Mesothelial cell of epicardium (in vitro differentiated cells): ENCODE results near the gene TRIM74. TPM values are rescaled to one million over a fixed set of nuclear protein-coding genes. Genes with fewer than 3 reads are reported as not detected.
A peak's percentile ranks its signal among the peaks of the same experiment; 100 is the strongest.
"Not testable (repeated sequence)": the region's sequence is repeated elsewhere in the genome, so short reads cannot be mapped to it uniquely, and the experiment has no call there.

Source experiments
- DNase-seq, 2 experiments: peaks; one replicate each; pipeline ENCODE4 v3.0.0; 2021; ENCODE audit warnings: low spot score in 2 of 2; ENCODE audit not compliant: unreplicated experiment in 2 of 2
- H3K27ac Mint-ChIP-seq: 2 replicates; pipeline ENCODE4 v1.8.0; 2021; ENCODE audit warnings: mixed read lengths
- H3K27me3 Mint-ChIP-seq: 2 replicates; pipeline ENCODE4 v1.8.0; 2021; ENCODE audit warnings: low read depth, mixed read lengths
- H3K36me3 Mint-ChIP-seq: 2 replicates; pipeline ENCODE4 v1.8.0; 2021; ENCODE audit warnings: mixed read lengths
- H3K4me1 Mint-ChIP-seq: 2 replicates; pipeline ENCODE4 v1.8.0; 2021; ENCODE audit warnings: mixed read lengths
- H3K4me3 Mint-ChIP-seq: 2 replicates; pipeline ENCODE4 v1.8.0; 2021; ENCODE audit warnings: mild to moderate bottlenecking, moderate library complexity, mixed read lengths
- H3K9me3 Mint-ChIP-seq: 2 replicates; pipeline ENCODE4 v1.8.0; 2021; ENCODE audit warnings: mixed read lengths
- total RNA-seq: library from RNA; stranded (reverse); gene quantifications from 3 replicates; pipeline ENCODE4 v1.2.1, GENCODE V29; 2021

TRIM74 gene
- total RNA-seq: 1.7 to 2.3 TPM (median 1.9 TPM) in 3 replicates

DNA sequence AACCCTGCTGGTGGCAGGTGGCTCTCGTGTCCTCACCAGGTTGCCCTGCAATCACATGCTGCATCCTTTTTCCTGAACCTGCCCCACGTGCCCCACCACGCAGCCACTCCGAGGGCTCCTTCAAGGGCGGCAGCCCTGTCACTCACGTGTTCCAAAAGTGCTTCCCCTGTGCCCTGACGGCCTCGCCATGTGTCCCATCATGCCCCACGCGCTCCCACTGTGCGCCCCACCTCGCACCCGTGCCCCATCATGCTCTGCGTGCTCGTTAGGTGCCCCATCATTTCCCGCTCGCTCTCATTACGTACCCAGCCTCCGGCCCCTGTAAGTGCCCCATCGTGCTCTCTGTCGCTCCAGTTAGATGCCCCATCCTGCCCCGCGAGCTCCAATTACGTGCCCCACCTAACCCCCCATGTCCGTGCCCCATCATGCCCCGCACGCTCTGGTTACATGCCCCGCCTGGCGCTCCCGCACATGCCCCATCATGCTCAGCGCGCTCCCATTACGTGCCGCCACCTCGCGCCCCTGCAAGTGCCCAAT is at the start of gene TRIM74:
Gene TRIM74 (minus strand): TSS at position 487 of the 537 bp plus-strand sequence. CDS start 3,309 bp downstream, outside the sequence.
- not testable (repeated sequence) for H3K27me3 Mint-ChIP-seq, H3K4me3 Mint-ChIP-seq, H3K36me3 Mint-ChIP-seq, H3K9me3 Mint-ChIP-seq, H3K27ac Mint-ChIP-seq, H3K4me1 Mint-ChIP-seq, DNase-seq

DNA sequence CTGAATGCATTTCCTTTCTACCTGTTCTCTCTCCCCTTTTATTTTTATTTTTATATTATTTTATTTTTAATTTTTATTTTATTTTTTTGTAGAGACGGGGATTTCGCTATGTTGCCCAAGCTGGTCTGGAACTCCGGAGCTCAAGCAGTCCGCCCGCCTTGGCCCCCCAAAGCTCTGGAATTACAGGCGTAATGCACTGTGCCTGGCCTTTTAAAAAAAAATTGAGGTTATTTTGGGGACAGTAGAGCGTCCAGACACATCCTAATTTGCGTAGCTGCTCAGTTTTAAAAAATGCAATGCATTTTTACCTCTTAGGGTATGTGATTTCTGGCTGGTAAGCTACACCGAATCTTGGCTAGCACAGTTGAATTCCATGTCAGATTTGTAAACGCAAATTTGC is 37.2 kb upstream of the TRIM74 start:
- not testable (repeated sequence) for H3K4me1 Mint-ChIP-seq, H3K36me3 Mint-ChIP-seq, H3K27me3 Mint-ChIP-seq, H3K27ac Mint-ChIP-seq, H3K9me3 Mint-ChIP-seq
- peak overlapping the region; percentile 54 for H3K4me3 Mint-ChIP-seq
- DNase-seq: peak in 1 of 2 experiments; percentile 39

DNA sequence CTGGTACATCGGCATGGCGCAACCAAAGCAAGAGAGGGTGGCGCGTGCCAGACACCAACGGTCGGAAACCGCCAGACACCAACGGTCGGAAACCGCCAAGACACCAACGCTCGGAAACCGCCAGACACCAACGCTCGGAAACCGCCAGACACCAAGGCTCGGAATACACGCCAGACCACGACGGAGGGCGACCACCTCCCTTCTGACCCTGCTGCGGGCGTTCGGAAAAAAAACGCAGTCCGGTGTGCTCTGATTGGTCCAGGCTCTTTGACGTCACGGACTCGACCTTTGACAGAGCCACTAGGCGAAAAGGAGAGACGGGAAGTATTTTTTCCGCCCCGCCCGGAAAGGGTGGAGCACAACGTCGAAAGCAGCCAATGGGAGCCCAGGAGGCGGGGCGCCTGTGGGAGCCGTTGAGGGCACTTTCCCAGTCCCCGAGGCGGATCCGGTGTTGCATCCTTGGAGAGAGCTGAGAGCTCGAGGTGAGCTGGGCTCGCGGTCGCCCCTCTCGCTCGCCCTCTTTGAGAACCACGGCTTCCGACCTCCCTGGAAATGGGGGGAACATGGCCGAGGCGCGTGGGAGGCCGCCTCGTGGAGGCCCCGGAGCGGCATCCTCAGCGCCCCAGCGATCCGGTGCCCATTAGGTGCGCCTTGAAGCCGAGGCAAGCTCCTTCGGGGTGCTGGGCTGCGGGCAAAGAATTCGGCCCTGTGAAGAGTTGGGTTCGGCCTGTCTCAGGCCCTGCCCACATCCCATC is 36.6 kb upstream of the TRIM74 start:
- H3K36me3 Mint-ChIP-seq, H3K27me3 Mint-ChIP-seq, H3K4me1 Mint-ChIP-seq, H3K9me3 Mint-ChIP-seq: not testable (repeated sequence)
- Mint-ChIP-seq H3K4me3 (peak overlapping the region; percentile 94), H3K27ac (peak overlapping the region; percentile 99)
- DNase-seq: peak; percentile 65 to 88

DNA sequence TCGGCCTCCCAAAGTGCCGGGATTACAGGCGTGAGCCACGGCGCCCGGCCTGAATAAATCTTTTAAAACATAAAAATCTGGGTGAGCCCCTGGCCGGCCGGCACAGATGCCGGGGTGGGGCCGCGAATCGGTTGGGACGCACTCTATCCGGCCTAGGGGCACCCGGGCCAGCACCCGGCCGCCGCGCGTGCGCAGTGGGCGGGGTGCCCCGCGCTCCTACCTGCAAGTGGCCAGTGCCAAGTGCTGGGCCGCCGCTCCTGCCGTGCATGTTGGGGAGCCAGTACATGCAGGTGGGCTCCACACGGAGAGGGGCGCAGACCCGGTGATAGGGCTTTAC is 36.1 kb upstream of the TRIM74 start:
- H3K4me1 Mint-ChIP-seq, H3K27me3 Mint-ChIP-seq, H3K9me3 Mint-ChIP-seq, H3K36me3 Mint-ChIP-seq: not testable (repeated sequence)
- Mint-ChIP-seq H3K4me3 (peak overlapping the region; percentile 94), H3K27ac (peak overlapping the region; percentile 99)
- DNase-seq: peak; percentile 58 to 84

DNA sequence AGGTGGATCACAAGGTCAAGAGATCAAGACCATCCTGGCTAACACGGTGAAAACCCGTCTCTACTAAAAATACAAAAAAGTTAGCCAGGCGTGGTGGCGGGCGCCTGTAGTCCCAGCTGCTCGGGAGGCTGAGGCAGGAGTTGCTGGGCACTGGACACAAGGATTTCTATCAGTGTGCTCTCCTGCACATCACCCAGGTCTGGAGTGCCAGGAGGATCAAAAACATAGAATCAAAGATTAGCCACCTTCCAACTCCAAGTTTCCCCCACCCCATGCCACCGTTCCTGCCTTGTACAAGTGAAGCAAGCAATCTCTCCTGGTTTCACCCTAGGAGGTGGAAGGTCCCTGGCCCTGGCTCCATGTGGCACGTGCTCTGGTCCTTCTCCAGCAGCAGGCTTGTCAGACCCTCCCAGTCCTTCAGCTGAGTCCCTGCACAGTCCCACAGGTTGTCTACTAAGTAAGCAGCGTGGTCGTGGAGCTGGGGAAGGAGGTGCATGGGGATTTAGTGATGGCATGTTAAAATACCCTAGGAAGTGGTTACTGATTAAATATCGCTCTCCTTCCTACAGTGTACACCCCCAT is 28.7 kb upstream of the TRIM74 start:
- not testable (repeated sequence) for H3K36me3 Mint-ChIP-seq, H3K9me3 Mint-ChIP-seq, H3K27me3 Mint-ChIP-seq, H3K4me3 Mint-ChIP-seq, H3K4me1 Mint-ChIP-seq, DNase-seq, H3K27ac Mint-ChIP-seq

DNA sequence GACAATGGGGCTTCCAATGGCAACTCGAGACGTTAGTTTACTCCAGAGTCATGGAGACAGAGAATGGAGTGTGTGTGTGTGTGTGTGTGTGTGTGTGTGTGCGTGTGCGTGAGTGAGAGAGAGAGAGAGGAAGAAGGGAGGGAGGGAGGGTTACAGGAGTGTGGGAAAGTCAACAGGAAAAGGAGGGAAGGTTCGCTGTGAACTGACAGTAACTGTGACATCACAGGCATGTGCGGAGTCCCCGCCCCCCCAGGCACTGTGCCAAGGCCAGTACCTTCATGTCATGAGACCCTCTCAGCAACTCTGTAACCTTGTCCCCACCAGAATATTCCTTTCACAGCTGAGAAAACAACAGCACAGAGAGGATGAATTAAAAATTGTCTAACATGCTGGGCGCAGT is 28.2 kb upstream of the TRIM74 start:
- H3K4me1 Mint-ChIP-seq, H3K27ac Mint-ChIP-seq, H3K9me3 Mint-ChIP-seq, DNase-seq, H3K27me3 Mint-ChIP-seq, H3K4me3 Mint-ChIP-seq, H3K36me3 Mint-ChIP-seq: not testable (repeated sequence)

DNA sequence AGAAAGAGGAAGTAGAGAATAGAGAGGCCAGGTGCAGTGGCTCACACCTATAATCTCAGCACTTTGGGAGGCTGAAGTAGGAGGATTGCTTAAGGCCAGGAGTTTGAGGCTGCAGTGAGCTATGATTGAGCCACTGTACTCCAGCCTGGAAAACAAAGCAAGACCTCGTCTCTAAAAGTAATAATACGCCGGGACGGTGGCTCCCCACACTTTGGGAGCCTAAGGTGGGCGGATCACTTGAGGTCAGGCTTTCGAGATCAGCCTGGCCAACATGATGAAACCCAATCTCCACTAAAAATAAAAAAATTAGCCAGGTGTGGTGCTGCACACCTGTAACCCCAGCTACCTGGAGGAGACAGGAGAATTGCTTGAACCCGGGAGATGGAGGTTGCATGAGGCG is 26.2 kb upstream of the TRIM74 start:
- not testable (repeated sequence) for H3K4me1 Mint-ChIP-seq, H3K9me3 Mint-ChIP-seq, H3K4me3 Mint-ChIP-seq, H3K36me3 Mint-ChIP-seq, DNase-seq, H3K27me3 Mint-ChIP-seq, H3K27ac Mint-ChIP-seq

DNA sequence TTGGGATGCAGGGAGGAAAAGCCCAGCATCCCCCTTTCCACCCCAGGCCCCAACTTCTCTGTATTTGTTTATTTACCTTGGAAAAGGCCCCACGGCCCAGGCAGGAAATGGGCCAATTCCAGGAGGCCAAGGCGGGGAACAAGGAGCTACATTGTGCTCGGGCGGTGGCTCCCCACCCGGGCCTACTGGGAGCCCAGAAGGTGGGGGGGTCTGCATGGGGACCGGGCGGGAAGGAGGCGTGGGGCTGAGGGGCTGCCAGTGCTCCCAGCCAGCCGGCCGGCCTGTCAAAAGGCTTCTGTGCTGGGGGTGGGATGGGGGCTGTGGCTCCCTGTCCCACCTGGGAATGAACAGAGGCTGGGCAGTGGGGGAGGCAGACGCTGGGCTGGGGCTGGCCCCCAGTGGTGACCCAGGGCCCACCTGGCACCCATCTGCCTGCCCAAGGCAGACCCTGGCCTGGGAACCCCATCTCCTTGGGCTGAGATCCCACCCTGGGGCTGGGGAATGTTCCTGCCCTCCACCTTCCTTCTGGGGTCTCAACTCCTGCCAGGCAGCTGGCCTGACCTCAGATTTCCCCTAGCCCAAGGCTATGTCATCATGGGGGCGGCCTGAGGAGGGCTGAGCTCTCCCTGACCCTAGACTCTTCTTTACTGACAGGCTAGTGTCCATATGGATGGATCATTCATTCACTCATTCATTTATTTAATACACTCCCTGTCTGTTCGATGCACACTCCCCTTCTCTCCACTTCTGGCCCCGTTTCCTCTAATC is 21.1 kb upstream of the TRIM74 start:
- H3K36me3 Mint-ChIP-seq, DNase-seq, H3K9me3 Mint-ChIP-seq, H3K27me3 Mint-ChIP-seq, H3K4me1 Mint-ChIP-seq, H3K27ac Mint-ChIP-seq, H3K4me3 Mint-ChIP-seq: not testable (repeated sequence)

DNA sequence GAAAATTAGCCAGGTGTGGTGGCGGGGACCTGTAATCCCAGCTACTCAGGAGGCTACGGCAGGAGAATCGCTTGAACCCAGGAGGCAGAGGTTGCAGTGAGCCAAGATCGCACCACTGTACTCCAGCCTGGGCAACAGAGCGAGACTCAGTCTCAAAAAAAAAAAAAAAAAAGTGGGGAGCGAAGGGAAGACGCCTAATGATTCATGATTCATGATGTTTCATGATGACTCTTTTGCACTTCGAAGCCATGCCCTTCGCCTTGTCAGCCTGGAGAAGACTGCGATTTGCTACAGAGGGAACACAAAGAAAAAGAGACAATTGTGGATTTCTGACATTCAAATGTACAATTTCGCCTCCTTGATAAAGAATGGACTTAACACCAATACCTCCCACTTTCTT is 12.8 kb upstream of the TRIM74 start:
- H3K4me1 Mint-ChIP-seq, DNase-seq, H3K36me3 Mint-ChIP-seq, H3K27me3 Mint-ChIP-seq, H3K9me3 Mint-ChIP-seq, H3K4me3 Mint-ChIP-seq, H3K27ac Mint-ChIP-seq: not testable (repeated sequence)

DNA sequence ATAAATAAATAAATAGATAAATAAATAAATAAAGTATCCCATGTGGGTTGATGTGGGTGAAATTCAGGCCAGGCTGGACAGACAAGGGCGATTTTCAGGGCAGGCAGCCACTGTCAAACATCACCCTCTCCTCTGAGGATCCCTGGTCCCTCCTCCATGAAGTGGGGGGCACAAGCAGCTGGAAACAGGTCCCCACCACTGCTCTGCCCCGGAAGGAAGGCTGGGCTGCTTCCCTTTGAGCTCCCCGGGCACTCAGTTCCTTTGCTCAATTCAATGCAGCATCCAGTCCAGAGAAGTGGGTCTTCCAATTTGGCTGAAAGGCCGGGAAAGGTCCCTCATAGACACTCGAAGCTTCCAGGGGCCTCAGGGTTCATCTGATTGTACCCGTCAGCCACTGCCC is 11.1 kb upstream of the TRIM74 start:
- DNase-seq, H3K36me3 Mint-ChIP-seq: not testable (repeated sequence)

DNA sequence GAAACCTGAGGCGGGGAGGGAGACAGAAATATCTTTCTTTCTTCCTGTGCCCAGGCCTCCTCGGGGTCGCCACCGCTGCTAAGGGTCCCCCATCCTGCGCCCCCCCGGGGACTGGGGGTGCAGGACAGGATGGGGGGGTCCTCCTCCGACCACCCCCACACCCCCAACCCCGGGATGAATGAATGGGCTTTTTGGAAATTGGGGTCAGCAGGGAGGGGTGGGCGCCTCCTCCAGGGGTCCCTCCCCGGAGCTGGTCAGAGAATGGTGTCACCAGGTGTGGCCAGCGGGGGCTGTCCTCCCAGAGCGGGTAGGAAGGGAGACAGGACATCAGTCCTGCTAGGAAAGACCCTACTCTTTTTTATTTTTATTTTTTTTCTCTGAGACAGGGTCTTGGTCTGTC is 7.2 kb upstream of the TRIM74 start:
- not testable (repeated sequence) for H3K27ac Mint-ChIP-seq, H3K9me3 Mint-ChIP-seq, H3K36me3 Mint-ChIP-seq, H3K4me3 Mint-ChIP-seq, DNase-seq, H3K27me3 Mint-ChIP-seq, H3K4me1 Mint-ChIP-seq

More for the DNA sequence above, 11.1 kb upstream of the TRIM74 start:
- not testable (repeated sequence) for H3K4me3 Mint-ChIP-seq, H3K27me3 Mint-ChIP-seq, H3K9me3 Mint-ChIP-seq, H3K4me1 Mint-ChIP-seq, H3K27ac Mint-ChIP-seq

DNA sequence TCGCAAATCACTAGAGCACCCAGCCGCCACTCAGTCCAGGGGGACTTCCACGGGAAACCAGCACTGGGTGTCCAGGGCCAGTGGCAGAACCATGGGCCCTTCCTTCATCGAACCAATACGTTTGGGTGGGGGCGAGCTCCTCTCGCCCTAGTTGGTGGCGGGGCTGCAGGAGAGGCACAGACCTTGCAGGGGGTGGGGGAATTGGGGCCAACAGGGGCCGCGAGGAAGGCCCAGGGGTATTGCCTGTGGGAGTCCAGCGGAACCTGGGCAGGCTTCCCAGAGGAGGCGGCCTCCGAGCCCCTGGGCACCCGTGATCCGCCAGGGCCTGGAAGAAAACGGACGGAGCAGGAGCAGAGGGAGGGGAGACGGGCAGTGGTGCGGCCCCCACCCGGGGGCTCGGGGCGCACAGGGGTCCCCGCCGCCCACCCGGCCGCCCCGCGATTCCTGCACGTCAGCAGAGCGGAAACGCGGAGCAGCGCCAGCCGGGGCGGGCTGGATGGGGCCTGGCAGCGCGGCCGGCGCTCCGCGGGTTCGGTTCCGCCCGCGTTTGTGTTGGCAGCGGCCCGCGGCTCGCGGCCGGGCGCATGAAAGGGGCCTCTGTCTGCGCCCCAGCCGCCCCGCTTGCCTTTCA is 6.5 kb upstream of the TRIM74 start:
- not testable (repeated sequence) for H3K27me3 Mint-ChIP-seq, H3K36me3 Mint-ChIP-seq, H3K4me3 Mint-ChIP-seq, H3K9me3 Mint-ChIP-seq, H3K27ac Mint-ChIP-seq, H3K4me1 Mint-ChIP-seq, DNase-seq

DNA sequence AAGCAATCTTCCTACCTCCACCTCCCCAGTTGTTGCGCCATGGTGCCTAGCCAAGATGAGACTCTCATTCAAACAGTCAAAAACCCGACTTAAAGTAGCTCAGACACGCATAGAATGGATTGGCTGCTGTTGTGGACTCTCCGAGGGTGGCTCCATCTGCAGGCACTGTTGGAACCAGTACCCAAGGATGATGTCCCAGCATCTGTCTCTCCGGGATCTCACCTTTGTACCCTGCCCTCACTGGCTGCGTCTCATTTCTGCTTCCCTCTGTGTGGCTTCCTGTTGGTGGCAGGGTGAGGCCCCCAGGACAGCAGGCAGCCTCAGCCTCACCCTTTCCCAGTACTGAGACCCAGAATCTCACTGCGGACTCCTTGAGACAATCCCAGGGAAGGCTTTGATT is 5.5 kb upstream of the TRIM74 start:
- not testable (repeated sequence) for H3K4me1 Mint-ChIP-seq, H3K9me3 Mint-ChIP-seq, H3K27ac Mint-ChIP-seq, H3K27me3 Mint-ChIP-seq, DNase-seq, H3K4me3 Mint-ChIP-seq, H3K36me3 Mint-ChIP-seq

DNA sequence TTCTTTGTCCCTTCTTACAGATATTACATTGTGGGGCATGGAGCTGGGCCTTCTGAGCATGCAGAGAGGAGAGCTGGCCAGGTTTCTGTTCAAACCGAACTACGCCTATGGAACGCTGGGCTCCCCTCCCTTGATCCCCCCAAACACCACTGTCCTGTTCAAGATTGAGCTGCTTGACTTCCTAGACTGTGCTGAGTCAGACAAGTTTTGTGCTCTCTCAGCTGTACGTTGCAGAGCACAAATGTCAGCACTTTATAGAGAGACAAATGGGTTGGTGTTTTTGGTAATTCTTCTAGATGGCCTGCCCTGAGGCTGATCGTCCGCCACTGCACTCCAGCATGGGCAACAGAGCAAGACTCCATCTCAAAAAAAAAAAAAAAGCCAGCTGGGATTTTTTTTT is 2.2 kb upstream of the TRIM74 start:
- H3K27ac Mint-ChIP-seq, H3K9me3 Mint-ChIP-seq, H3K27me3 Mint-ChIP-seq, H3K36me3 Mint-ChIP-seq, H3K4me1 Mint-ChIP-seq, DNase-seq, H3K4me3 Mint-ChIP-seq: not testable (repeated sequence)
